Heart left ventricle (tissue), 16 donors: ENCODE data around the gene UBE2H. TPM values are rescaled to one million over a fixed set of nuclear protein-coding genes. Genes with fewer than 3 reads are reported as not detected.

Experiments
- ATAC-seq, 4 donors: fragments of 200-7000 bp; cut with Tn5 transposase; one replicate each; pipeline ENCODE4 v1.9.1; 2020 to 2022; ENCODE audit warnings: moderate library complexity in 4 of 4, mild to moderate bottlenecking in 3 of 4, moderate number of reproducible peaks in 1 of 4
- DNase-seq, 5 donors: peaks; one replicate each; pipeline ENCODE4 v3.0.0-alpha.2; 2020
- H3K27ac ChIP-seq, 12 donors: fragments of 200-600 bp; sonication (generic) in 4 of 12; one replicate each; pipeline versions ENCODE4 v1.5.0 to v1.8.0; 2016 to 2022; ENCODE audit warnings: mild to moderate bottlenecking in 2 of 12
- H3K27me3 ChIP-seq, 9 donors: fragments of 200-600 bp; sonication (generic) in 2 of 9; one replicate each; pipeline versions ENCODE4 v1.5.1 to v1.8.0; 2016 to 2022; ENCODE audit warnings: mild to moderate bottlenecking in 3 of 9
- H3K36me3 ChIP-seq, 9 donors: fragments of 200-600 bp; sonication (generic) in 2 of 9; one replicate each; pipeline versions ENCODE4 v1.5.0 to v1.8.0; 2018 to 2022; ENCODE audit warnings: mild to moderate bottlenecking in 2 of 9
- H3K4me1 ChIP-seq, 12 donors: fragments of 200-600 bp; sonication (generic) in 4 of 12; one replicate each; pipeline versions ENCODE4 v1.5.0 to v1.8.0; 2016 to 2022; ENCODE audit warnings: mild to moderate bottlenecking in 3 of 12
- H3K4me3 ChIP-seq, 12 donors: fragments of 200-600 bp; sonication (generic) in 4 of 12; one replicate each; pipeline versions ENCODE4 v1.5.0 to v1.8.0; 2017 to 2022; ENCODE audit warnings: mild to moderate bottlenecking in 9 of 12, moderate library complexity in 4 of 12
- H3K9me3 ChIP-seq, 12 donors: fragments of 200-600 bp; sonication (generic) in 4 of 12; one replicate each; pipeline versions ENCODE4 v1.5.0 to v1.8.0; 2016 to 2022; ENCODE audit warnings: mild to moderate bottlenecking in 1 of 12
- CTCF ChIP-seq, 12 donors: fragments of 200-600 bp; sonication (generic) in 4 of 12; IDR thresholded peaks; one replicate each; pipeline versions ENCODE4 v1.5.0 to v1.8.0; 2018 to 2022; ENCODE audit warnings: antibody characterized with exemption in 12 of 12, mild to moderate bottlenecking in 5 of 12
- POLR2A ChIP-seq, 2 donors: fragments of 450-650 bp; IDR thresholded peaks; one replicate each; pipeline ENCODE4 v1.6.1; 2017; ENCODE audit warnings: antibody characterized with exemption in 2 of 2, mild to moderate bottlenecking in 2 of 2, moderate library complexity in 2 of 2
- WGBS, 4 donors: extraction: QIAGEN DNeasy Blood & Tissue Kit in 2 of 4; methylation state at CpG; one replicate each; pipeline versions ENCODE4 v1.1.5 to v1.1.7; 2013 to 2018; 5-methylcytosine and 5-hydroxymethylcytosine counted together
- intact Hi-C, 10 donors: fragments of 100-400 bp; cut with DNase I; formaldehyde crosslinking; loops; one replicate each; pipeline versions ENCODE4 v1.11.1 to v1.14.2; 2022
- polyA plus RNA-seq, 2 donors: library from polyadenylated mRNA; stranded (reverse); fragments of 200-250 nt; gene quantifications; one replicate each; pipeline ENCODE4 v1.2.3, GENCODE V29; 2013
- total RNA-seq, 9 donors: library from RNA; depleted of rRNA in 2 of 9; stranded (reverse); fragments of >200 nt in 2 of 9; fragmentation: NEBNext Ultra II Directional in 3 of 9; extraction: Animal tissue kit (Norgen Biotek cat#: 25700) in 3 of 9; gene quantifications; one replicate each; pipeline versions ENCODE4 v1.1.0 to v1.2.4, GENCODE V29; 2016 to 2023
- donor health status: ischemic (EF 13 %, LVEDD 7.1; RV severe dilation, severe dysfunction).
- donor health status: healthy with polysubstance abuse.
- donor health status: DM: no; HTN: yes; CAD: no.
- donor health status: DM: no; HTN: no; CAD: no.
- donor health status: ischemic (EF 25% LVEDD 6.9; RV normal size, moderate dysfunction).
- donor health status: ischemic (EF 25% LVEDD 5.7; RV mildly dilated, moderate dysfunction).
- donor health status: healthy.
- donor health status: DM: yes; HTN: yes; CAD: no.
- donor health status: ischemic (EF 35%, LVEDD 5.7; RV mildly dilated, moderate dysfunction).
- donor health status: nonischemic (EF 11% LVEDD 7.7; RV severe dilation, severe dysfunction).
- donor health status: DM: yes; HTN: yes; CAD: no.
- donor health status: PGD.
- donor health status: ischemic (EF 29% LVEDD 5.4; RV normal size, mild dysfunction).
- donor health status: nonischemic (EF 23%, LVEDD 6.1; RV moderate dilation, normal function).

UBE2H gene
- total and polyA plus RNA-seq, 11 donors: 46.5 to 219 (median 112) TPM

GRCh38 chr7:129784783-129785684, 167.7 kb downstream of the UBE2H start:
- WGBS, 4 donors: 3 to 5% (median 5%) methylated on average over 27 to 37 of the region's 37 CpGs
- H3K4me3 ChIP-seq: peak overlapping the region in 3 of 12 donors; percentile 22 to 39 (median 29)
- H3K36me3 ChIP-seq: no peaks in the 10 kb centered on the region
- no peak overlapping the region for H3K27ac ChIP-seq
- ATAC-seq: no peak
- TF ChIP-seq CTCF (IDR thresholded peaks at IDR 0.05): no peak
- TF ChIP-seq POLR2A (IDR thresholded peaks at IDR 0.05): no peak
- DNase-seq: no peak
- no peaks in the 10 kb centered on the region for H3K9me3 ChIP-seq
- intact Hi-C loops: no loop called here
- H3K4me1 ChIP-seq: peaks cover 0 to 58% (median 44%) of the 10 kb centered on the region in 12 donors
- H3K27me3 ChIP-seq: peaks cover 49 to 92% (median 78%) of the 10 kb centered on the region in 9 donors

GRCh38 chr7:129784437-129784782, 168.3 kb downstream of the UBE2H start:
- Histone ChIP-seq H3K9me3 (no peaks in the 10 kb centered on the region), H3K4me3 (peak overlapping the region in 1 of 12 donors; percentile 19), H3K27ac (no peak overlapping the region), H3K4me1 (peaks cover 0 to 64% (median 50%) of the 10 kb centered on the region in 12 donors), H3K36me3 (no peaks in the 10 kb centered on the region), H3K27me3 (peaks cover 55 to 98% (median 84%) of the 10 kb centered on the region in 9 donors)
- ATAC-seq (no peak), DNase-seq (no peak)
- WGBS, 4 donors: 13 to 17% (median 16%) methylated on average over 25 of the region's 25 CpGs
- no peak for TF ChIP-seq POLR2A (IDR thresholded peaks at IDR 0.05)
- no peak for TF ChIP-seq CTCF (IDR thresholded peaks at IDR 0.05)
- intact Hi-C loops: no loop called here

GRCh38 chr7:129783584-129783919, 169.2 kb downstream of the UBE2H start:
- H3K4me1 ChIP-seq: peaks cover 0 to 73% (median 58%) of the 10 kb centered on the region in 12 donors
- H3K27me3 ChIP-seq: peaks cover 63 to 98% (median 93%) of the 10 kb centered on the region in 9 donors
- peak overlapping the region in 1 of 12 donors; percentile 5 for H3K4me3 ChIP-seq

More at GRCh38 chr7:129783584-129783919, 169.2 kb downstream of the UBE2H start:
- 10 to 15% (median 13%) methylated on average over 10 of the region's 10 CpGs for WGBS, 4 donors
- TF ChIP-seq CTCF (IDR thresholded peaks at IDR 0.05) (no peak), POLR2A (IDR thresholded peaks at IDR 0.05) (no peak)
- no peaks in the 10 kb centered on the region for H3K9me3 ChIP-seq
- no peak overlapping the region for H3K27ac ChIP-seq
- ATAC-seq (no peak), DNase-seq (no peak)
- no peaks in the 10 kb centered on the region for H3K36me3 ChIP-seq
- intact Hi-C loops: no loop called here
